HG03108 (cell line): ENCODE results near the gene EMC1.
"Not testable (repeated sequence)": the region's sequence is repeated elsewhere in the genome, so short reads cannot be mapped to it uniquely, and the experiment has no call there.

Experiments used
- ATAC-seq: cut with Tn5 transposase; IDR thresholded peaks from one replicate; pipeline ENCODE4 v1.9.1; 2021; ENCODE audit warnings: moderate library complexity; ENCODE audit not compliant: unreplicated experiment

Gene EMC1

DNA sequence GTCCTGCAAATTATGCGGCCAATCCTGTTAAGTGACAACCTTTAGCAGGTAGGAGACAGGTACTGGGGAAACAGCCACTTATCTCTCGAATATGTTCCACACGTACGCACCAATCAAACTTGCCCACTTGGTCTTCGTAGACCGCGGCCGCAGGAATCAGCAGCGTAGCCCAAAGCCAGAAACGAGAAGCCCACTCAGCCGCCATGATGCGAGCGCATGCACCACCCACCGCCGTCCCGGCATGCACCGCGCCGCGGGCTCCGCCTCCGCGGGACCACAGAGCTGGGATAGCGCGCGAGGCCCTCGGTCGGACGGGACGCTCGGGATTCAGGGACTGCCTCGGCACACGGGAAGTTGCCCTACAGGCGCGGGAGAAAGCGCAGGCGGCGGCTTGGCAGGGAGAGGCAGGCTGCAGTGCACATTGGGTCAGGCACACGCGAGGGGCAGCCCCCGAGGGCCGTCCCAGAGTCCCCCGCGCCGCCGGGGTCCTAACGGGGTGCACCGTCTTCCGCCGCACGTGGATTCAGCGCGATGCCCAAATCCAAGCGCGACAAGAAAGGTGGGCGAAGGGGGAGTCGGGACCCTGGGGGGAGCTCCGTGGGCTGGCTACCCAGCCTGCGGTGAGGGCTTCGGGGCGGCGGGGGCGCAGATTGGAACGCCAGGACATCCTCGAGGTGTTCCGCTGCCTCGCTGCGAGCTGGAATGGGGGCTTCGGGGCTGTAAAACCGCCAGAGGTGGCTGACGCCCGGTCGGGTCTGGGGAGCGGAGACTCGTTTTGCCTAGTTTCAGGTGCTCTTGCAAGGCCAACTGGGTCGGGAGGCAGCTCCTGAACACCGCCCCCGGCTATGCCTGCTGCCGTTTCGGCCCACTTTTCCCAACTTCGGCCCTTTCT, at the start of gene EMC1, which contains the start of gene MRTO4:
EMC1 (minus strand) TSS at position 220 of the 892 bp plus-strand sequence; CDS start at position 205, 15 bp downstream.
MRTO4 (plus strand) TSS at position 501 of the 892 bp plus-strand sequence; CDS start at position 532, 31 bp downstream.
- peak; percentile 81 for ATAC-seq

DNA sequence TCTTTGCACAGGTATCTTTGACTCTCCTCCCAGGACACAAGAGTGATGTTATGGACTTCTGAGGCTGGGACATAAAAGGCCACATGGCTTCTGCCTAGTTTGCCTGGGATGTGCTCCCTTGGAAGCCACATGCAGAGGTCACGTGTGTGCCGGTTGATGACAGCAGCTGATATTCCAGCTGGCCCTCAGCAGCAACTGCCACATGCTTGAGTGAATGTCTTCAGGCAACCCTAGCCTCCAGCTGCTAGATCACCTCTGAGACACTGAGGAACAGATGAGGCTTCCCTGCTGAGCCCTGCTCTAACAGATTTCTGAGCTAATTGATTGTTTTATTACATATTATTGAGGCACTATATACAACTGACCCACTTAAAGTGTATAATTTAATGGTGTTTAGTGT, 48.9 kb upstream of the EMC1 start:
- no peak for ATAC-seq

DNA sequence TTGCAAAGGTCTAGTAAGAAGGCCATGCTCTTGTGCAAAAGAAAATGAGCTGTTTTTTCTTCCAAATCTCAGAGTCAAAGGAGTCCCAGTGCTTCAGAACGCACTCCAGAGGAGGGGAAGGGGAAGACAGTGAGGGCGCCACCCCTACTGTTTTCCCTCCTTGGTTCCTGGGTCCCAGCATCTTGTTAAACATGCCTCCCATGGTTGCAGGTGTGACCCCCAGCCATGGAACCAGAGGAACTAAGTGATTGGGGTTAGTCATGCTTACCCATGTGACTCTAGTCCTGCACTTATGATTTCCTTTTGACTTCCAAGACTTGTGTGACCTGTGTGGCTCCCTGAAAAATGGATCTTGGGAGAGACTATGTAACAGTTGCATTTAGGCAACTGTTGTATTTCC, 43.3 kb upstream of the EMC1 start:
- no peak for ATAC-seq

DNA sequence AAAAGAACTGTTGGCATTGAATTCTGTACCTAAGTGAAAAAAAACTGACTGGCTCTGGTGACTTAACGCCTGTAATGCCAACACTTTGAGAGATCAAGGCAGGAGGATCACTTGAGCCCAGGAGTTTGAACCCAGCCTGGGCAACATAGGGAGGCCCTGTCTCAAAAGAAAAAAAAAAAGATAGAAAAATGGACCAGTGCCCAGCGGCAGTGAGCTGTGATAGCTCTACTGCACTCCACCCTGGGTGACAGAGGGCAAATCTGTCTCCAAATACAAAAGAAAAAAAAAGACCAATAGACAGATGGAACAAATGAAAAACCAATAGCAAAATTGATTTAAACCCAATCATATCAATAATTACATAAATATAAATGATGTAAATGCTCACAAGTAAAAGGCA, 37.9 kb upstream of the EMC1 start:
- ATAC-seq: no peak

DNA sequence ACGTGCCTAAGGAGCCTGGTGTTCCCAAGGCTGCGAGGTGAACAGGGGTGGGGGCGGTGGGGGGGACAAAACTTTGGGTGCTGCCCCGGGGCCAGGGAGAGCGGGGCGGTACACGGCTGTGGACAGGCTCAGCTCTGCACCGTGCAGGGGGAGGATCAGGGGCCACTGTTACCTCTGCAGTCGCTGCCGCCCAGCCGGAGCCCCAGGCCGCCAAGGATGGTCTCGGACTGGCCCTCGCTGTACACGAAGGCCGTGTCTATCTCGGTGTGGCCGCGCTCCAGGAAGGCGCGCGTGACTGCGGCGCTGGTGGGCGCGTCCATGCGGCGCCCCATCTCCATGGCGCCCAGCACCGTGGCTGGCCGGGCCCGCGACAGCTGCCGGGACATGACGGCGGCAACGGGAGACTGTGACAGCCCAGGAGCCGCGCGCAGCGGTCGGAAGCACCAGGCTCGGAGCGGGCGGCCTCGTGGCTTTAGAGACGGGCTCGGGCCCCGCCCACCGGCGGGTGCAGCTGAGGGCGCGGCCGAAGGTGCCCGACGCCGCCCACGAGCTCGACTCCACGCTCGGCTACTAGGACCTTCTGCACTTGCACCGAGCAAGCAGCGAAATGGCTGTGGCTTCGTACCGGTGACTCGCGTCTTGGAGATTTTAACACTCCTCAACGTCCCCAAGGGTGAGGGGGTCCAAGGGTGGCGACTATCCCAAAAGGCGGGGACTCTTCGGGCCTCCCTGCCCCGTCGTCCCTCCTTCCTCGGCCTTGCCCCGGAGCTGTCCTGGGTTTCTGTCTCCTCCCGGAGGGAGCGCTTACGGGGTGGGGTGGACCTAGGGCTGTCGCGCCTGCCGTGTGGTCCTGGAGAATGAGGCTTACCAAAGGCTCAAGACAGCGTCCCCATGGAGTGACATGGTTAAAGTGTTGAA, 37.3 kb upstream of the EMC1 start, which contains the start of gene AKR7A3:
AKR7A3 (minus strand) TSS at position 447 of the 918 bp plus-strand sequence; CDS start at position 386, 61 bp downstream.
- not testable (repeated sequence) for ATAC-seq

DNA sequence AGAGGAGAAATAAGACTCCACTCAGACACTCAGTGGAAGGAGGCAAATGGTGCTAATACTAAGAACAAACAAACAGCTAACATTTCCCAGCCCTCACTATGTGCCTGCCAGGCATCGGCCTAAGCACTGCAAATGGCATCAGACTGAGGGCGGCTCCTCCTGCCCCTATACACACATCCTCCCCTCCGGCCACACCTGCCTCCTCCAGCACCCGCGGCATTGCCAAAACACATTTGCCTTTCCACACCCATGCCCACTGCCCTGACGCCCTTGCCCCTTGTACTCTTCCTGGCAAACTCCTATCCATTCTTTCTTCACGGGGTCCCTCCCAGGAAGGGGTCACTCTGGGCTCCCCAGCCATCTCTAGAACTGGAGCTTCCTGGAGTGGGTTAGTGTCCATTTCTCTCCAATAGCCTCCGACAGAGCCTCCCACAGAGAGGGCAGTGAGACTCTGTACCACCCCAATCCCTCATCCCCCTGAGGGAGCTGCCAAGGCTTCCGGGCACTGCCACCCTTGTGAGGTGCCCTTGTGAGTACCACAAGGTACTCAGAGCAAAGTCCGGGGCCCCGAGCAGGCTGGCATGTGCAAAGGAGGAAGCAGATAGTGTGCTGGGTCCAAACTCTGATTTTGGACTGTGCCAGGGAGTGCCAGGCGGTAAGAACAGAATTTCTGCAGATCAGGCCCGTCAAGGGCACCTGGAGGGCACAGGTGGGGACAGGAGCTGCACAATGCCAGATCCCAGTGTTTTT, 36.3 kb upstream of the EMC1 start:
- ATAC-seq: no peak

- ATAC-seq: not testable (repeated sequence)
Observed at GRCh38 chr1:19285807-19286206, 34.5 kb upstream of the EMC1 start.

DNA sequence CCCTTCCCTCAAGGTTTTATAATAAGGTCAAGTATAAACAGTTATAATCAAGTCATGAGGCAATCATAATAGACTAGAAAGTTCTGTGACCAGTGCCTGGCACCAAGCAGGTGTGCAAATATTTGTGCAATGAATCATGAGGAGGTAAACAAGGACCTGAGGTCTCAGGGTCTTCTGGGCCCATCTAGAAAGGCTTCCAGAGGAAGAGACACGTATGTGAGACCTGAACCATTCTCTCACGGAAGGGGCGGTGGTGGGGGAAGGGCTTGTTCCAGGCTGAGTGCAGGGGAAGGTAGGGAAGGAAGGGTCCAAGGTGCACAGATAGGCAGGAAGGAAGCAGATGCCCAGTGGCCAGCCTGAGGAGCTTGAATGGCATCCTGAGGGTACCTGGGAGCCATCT, 34.0 kb upstream of the EMC1 start:
- ATAC-seq: not testable (repeated sequence)

GRCh38 chr1:19284881-19285280, 33.6 kb upstream of the EMC1 start:
- no peak for ATAC-seq

DNA sequence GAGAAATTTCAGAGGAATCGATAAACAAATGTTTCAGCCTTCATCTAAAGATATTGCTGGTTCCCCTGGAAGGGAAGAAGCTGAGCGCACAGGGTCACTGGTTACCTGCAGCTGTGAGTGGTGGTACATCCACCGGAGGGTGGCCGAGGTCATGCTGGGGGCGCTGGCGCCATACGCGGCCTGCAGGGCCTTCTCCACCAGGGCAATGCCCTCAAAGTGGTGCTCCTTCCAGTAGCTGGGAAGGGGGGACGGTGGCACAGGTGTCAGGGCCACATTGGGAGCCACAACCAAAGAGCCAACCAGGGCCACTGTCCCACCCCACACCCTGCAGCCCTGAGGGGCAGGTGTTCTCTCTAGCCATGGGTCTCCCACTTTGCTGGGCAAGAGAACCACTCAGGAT, 32.6 kb upstream of the EMC1 start:
- ATAC-seq: no peak

DNA sequence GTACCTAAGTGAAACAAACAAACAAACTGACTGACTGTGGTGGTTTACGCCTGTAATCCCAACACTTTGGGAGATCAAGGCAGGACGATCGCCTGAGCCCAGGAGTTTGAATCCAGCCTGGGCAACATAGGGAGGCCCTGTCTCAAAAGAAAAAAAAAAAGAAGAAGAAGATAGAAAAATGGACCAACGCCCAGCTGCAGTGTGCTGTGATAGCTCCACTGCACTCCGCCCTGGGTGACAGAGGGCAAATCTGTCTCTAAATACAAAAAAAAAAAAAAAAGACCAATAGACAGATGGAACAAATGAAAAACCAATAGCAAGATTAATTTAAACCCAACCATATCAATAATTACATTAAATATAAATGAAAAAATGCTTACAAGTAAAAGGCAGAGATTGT, 23.3 kb upstream of the EMC1 start:
- no peak for ATAC-seq

DNA sequence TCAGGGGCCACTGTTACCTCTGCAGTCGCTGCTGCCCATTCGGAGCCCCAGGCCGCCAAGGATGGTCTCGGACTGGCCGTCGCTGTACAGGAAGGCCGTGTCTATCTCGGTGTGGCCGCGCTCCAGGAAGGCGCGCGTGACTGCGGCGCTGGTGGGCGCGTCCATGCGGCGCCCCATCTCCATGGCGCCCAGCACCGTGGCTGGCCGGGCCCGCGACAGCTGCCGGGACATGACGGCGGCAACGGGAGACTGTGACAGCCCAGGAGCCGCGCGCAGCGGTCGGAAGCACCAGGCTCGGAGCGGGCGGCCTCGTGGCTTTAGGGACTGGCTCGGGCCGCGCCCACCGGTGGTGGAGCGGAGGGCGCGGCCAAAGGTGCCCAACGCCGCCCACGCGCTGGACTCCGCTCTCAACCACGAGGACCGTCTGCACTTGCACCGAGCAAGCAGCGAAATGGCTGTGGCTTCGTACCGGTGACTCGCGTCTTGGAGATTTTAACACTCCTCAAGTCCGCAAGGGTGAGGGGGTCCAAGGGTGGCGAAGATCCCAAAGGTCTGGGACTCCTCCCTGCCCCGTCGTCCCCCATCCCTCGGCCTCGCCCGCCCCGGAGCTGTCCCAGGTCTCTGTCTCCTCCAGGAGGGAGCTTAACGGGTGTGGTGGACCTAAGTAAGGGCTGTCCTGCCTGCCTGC, 22.7 kb upstream of the EMC1 start:
- not testable (repeated sequence) for ATAC-seq

GRCh38 chr1:19273106-19273843, 22.0 kb upstream of the EMC1 start:
- no peak for ATAC-seq

DNA sequence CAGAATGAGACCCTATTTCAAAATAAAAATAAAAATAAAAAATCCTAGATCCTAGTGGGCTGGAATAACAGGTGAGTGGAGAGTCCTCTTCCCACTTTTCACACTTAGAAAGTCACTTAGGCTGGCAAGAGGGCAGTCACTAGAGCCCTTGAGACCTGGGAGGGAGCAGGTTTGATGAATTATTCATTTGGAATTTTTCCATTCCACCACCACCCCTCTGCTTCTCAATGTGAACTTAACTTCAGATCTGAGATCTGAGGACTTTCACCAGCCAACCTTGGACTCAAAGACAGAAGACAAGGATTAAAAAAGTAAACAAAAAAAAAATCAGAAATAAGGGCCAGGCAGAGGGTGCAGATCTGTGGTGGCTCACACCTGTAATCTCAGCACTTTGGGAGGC, 20.7 kb upstream of the EMC1 start:
- ATAC-seq: no peak

- ATAC-seq: not testable (repeated sequence)
Observed at GRCh38 chr1:19270343-19270730, 19.0 kb upstream of the EMC1 start.

- ATAC-seq: not testable (repeated sequence)
Observed at GRCh38 chr1:19269427-19270342, 18.4 kb upstream of the EMC1 start.

DNA sequence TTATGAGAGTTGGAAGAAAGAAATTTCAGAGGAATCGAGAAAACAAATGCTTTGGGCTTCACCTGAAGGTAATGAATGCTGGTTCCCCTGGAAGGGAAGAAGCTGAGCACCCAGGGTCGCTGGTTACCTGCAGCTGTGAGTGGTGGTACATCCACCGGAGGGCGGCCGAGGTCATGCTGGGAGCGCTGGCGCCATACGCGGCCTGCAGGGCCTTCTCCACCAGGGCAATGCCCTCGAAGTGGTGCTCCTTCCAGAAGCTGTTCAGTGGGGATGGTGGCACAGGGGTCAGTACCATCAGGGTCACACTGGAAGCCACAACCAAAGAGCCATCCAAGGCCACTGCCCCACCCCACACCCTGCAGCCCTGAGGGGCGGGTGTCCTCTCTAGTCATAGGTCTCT, 17.1 kb upstream of the EMC1 start:
- ATAC-seq: no peak

DNA sequence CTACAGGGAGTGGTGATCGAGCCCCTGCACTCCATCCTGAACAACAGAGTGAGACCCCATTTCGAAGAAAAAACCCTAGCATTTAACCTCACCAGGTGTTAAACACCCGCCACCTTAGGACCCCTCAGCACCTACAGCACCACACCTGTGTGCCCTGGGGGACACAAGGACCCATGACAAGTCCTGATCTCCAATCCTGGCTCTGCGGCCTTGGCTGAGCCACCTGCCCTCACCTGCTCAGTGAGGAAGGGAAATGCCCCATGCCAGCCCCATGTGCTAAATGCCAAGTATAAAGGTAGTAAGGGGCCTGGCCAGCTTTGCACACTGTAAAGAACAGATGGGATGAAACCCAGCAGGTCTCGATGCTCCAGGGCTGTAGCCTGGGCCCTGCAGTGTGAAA, 11.4 kb upstream of the EMC1 start:
- ATAC-seq: no peak
